ENCODE measurements around the gene WIPF2.

Gene WIPF2

DNA sequence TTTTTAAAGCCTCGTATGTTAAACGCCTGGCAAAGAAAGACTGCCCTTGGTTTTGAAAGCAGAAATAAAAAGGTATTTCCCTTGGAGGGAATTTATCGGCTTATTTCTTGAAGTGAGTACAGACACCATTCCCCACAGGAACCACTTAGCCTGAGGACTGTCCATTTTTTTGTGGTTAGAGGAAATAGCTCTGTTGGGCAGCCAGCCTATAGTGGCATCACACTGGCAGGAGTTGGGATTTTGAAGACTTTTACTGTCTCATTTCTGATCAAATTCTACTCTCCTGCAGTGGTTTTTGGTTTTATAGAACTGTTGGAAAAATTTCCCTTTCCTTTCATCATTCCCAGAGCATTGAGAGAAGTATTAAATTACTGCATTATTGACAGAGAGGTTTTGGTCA, 34.5 kb downstream of the WIPF2 start:
- no peak for DNase-seq

DNA sequence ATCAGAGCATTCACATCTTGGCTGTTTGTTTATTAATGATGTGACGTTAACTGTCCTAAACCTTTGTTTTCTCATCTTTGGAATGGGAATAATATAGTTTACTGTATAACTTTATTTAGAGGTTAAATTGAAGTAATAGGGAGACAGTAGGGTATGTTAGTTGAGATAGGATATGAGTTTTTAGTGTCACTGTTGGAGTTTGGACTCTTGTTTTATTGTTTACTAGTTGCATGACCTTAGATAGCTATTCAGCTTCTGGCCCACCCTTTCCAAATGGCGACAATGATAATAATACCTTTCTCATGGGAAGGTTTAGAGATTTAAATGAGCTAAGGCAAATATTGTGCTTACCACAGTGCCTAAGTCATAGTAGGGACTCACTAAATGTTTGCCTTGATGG, 40.4 kb downstream of the WIPF2 start:
- no peak for DNase-seq

DNA sequence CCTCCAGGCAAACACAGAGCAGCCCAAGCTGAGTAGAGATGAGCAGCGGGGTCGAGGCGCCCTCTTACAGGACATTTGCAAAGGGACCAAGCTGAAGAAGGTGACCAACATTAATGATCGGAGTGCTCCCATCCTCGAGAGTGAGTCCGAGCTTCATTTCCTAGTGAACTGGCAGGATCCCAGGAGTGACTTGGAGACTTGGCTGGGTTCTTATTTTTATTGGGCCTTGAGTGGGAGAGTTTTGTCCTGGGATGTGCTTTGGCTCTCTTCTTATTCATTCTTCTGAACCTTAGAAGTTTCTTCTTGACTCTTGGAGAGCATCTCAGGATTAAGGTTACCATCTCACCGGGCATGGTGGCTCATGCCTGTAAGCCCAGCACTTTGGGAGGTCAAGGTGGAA, 41.4 kb downstream of the WIPF2 start:
- no peak for DNase-seq

DNA sequence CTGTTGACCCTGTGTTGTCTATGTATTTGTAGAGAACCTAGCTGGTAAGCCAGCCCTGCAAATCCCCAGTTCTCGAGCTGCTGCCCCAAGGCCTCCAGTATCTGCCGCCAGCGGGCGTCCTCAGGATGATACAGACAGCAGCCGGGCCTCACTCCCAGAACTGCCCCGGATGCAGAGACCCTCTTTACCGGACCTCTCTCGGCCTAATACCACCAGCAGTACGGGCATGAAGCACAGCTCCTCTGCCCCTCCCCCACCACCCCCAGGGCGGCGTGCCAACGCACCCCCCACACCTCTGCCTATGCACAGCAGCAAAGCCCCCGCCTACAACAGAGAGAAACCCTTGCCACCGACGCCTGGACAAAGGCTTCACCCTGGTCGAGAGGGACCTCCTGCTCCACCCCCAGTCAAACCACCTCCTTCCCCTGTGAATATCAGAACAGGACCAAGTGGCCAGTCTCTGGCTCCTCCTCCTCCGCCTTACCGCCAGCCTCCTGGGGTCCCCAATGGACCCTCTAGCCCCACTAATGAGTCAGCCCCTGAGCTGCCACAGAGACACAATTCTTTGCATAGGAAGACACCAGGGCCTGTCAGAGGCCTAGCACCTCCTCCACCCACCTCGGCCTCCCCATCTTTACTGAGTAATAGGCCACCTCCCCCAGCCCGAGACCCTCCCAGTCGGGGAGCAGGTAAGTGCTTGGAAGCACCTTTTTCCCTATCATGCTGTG, 45.5 kb downstream of the WIPF2 start:
- no peak for DNase-seq

DNA sequence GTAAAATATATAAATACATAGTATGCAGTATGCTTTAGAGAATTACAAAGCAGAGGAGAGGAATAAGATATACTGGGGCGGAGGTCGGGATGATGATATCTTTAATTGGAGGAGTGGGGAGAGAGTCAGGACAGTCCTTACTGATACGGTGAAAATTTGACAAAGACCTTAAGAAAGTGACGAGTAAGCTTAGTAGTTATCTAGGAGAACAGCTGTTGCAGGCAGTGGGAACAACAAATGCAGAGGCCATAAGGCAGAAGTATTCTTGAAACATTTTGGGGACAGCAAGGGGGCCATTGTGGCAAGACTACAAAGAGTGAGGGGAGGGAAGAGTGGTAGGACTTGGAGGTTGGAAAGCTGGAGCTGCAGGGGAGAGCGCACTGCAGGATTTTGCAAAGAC, 46.2 kb downstream of the WIPF2 start:
- DNase-seq, result no peak

DNA sequence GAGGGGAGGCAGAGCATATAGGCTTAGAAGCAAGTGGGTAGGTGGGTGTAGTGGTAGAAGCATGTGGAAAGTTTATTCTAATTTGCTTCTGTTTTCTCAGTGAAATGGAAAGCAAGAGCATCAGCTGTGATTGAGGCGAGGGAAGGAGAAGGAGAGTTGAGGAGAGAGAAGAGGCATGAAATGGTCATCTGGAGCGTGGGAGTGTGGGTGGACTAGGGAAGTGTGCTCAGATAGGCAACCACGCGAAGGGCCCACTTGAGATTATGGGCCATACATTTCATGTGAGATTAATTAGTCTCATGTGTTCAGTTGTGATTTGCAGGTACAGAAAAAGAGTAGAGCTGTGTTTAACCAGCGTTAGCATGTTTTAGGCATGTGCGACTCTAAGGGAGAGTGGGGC, 47.8 kb downstream of the WIPF2 start:
- no peak for DNase-seq

DNA sequence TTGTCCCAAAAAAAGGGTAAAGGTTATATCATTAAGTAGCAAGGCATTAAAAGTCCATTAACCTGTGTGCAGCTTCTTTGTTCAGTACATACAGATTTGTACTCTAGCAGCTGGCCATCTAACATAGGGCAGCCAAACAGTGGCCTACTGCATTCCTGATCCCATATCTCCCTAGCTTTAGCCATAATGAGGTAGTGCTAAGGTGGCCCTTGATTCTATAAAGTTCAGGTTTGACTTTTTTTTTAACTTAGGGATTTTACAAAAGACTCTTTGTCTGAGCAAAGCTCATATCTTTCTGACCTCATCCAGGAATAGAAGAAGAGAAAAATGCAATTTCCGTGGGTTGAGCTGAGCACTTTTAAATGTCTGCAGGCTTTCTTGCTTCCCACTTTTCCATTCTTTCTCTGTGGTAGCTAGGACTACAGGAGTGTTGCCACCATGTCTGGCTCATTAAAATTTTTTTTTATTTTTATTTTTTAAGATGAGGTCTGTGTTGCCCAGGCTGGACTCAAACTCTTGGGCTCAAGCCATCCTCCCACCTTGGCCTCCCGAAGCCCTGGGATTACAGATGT, 49.1 kb downstream of the WIPF2 start:
- no peak for DNase-seq

DNA sequence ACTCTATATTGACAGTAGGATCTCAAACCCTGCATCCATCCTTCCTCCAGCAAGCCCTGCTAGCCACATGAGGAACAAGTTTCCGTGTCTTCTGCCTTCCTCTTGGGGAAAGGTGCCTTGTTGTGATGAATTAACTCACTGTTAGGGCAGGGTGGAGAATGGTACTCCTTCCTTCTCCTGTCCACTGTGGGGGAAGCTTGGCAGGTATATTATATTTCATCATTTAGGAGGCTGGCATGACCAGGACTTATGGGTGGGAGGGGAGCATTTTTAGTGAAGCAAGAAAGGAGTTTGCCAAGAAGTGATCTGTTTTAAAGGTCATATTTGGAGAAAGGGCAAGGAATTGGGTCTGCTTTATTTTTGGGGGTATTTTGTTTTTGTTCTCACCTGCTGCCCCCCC, 59.3 kb downstream of the WIPF2 start:
- DNase-seq, result no peak

DNA sequence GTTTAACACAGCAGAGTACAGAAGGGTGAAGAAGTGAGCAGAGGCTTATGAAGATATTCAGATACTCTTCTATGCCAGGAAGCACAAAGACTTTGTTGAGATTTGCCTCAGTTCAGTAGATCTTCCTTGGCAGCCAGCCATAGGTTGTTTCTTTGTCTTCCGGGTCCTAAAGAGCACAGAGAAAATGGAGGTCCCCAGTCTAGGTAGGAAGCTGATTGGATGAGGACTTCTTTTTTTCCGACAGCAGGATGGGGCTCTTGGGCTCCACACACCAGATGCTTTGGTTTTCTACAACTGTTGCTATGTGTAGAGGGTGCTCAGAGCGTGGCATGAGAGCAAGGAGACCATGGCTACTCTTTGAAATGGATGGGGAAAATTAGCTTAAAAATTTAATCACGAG, 60.3 kb downstream of the WIPF2 start:
- no peak for DNase-seq

DNA sequence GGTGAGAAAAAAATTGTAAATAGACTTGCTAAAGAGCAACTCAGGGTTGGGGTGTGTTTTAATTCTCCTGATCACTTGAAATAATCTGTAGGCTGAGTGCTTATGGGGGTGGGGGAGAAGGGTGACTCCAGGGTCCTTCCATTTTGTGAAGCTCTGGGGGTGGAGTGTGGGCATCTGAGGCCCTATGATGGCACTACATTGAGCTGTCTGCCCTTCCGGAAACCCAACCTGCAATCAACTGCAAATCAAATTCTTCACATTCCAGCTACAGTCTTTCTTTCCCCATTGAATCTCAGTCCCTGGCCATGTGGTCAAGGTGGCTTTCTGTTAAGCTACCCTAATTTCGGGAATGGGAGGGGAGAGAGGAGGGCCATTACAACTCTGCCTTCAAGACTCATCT, 62.6 kb downstream of the WIPF2 start:
- no peak for DNase-seq

DNA sequence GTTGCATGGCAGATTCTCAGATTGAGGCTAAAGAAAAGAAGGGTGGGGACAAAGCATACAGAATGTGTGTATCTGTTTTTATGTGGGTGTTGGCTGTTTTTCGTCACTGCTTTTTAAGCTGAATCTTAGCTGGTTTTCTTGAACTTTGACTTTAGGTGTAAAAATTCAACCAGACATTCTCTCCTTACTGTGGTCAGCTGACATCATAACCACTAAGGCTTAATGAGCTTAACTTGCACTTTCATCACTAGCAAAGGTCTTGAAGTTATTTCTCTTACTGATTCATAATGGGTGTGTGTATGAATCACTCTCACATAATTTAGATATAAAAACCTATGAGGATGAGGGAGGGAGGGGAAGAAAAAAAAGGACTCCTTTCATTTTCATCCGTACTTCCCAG, 64.6 kb downstream of the WIPF2 start:
- DNase-seq, result no peak

DNA sequence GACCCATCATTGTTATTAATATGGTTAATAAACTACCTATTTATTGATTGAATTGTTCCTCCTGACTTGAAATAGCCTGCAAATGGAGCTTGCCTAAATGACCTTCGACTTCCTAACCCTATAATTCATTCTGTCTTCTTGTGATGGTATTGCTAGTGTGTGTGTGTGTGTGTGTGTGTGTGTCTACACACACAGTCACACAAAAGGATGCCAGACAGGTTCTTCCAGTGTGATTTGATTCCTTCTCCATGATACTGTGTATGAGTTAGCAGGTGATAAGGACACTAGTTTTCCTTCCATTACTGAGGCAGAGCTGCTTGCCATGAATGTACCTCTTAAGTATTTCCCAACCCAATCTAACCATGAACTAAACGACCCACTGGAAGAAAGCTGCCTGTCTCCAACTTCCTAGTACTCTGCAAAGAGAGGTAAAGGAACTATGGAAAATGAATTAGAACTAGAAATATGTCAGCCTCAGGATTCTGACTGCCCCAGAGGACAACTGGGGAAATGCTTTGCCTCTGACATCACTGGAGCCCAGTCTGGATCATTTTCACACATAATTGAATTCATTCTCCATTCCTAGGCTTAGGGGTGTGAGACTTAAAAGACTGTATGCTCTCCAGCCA, 65.1 kb downstream of the WIPF2 start:
- DNase-seq, result no peak

DNA sequence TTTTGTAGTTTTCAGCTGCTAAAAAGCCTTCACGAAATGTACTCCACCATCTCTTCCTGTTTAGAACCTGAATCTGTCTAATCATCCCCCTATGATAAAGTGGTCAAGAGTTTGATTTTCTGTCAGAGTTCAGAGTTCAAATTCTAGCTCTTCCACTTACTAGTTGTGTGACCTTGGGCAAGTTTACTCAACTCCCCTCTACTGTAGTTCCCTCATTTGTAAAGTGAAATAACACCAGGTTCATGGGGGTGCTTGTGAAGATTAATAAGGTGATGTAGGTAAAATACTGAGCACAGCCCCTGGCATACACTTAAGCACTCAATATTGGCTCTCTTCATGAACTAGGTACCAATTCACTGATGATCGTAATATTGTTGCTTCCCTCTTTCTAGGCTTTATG, 67.4 kb downstream of the WIPF2 start:
- no peak for DNase-seq

DNA sequence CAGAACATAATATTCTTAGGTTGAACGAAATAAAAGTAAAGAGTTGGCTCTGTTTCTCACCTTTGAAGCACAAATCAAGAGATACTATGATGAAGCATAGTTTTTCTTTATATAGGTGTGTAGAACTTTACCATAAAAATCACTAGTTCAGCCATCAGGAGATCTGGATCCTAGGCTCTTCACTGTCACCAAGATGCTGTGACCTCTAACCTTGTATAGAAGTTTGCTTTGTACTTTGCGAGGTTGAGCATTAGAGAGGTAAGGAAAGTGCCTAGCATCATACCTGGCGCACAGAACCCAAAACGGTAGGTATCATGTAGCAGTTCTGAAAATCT, 68.0 kb downstream of the WIPF2 start:
- DNase-seq, result no peak

DNA sequence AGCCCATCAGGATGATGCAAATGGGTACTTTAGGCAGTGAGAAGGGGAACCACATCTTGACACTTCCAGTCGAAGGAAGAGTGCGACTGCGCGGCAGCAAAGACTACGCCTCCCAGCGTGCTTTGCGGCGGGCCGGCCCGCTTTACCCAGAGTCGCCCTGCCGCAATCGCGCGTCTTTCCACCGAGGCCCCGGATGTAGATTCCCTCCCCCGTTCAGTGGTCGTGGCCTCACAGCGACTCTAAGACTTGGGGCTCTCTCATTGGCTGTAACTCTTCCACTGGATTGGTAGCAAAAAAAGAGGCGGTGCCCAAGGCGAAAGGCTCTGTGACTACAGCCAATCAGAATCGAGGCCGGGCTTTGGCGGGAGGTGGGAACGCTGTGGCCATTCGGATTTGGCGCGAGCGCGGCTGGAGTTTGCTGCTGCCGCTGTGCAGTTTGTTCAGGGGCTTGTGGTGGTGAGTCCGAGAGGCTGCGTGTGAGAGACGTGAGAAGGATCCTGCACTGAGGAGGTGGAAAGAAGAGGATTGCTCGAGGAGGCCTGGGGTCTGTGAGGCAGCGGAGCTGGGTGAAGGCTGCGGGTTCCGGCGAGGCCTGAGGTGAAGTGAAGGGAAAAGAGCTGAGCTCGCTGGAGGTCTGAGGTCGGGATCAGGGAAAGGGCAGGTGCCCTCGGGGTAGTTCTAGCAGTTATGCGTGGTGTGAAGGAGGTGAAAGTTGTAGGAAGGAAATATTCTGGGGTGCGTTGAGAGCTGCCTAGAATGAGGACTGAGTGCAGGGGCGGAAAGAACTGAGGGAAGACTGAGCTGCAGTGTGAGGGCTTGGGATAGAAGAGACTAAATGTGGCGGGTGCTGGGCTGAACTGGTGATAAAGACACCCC, 68.6 kb downstream of the WIPF2 start, which contains the start of gene CDC6:
Gene CDC6 (plus strand): TSS at position 386 of the 876 bp plus-strand sequence. CDS start 1,542 bp downstream, outside the sequence.
- DNase-seq, result peak; percentile 98 to 99

DNA sequence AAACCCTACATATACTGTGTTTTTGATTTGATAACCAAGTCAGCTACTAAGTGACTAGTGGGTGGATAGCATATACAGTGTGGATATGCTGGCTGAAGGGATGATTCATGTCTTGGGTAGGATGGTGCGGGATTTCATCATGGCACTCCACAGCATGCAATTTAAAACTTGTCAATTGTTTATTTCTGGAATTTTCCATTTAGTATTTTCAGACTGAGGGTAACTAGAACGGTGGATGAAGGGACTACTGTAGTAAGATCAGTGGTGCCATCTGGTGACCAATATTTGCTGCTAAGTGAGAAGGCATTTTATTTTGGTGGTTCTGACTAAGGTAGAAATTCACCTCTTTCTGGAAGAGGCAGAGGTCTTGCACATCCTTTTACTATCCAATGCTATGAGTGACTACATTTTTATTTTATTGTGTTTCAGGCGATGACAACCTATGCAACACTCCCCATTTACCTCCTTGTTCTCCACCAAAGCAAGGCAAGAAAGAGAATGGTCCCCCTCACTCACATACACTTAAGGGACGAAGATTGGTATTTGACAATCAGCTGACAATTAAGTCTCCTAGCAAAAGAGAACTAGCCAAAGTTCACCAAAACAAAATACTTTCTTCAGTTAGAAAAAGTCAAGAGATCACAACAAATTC, 71.7 kb downstream of the WIPF2 start:
- peak; percentile 36 to 40 for DNase-seq

DNA sequence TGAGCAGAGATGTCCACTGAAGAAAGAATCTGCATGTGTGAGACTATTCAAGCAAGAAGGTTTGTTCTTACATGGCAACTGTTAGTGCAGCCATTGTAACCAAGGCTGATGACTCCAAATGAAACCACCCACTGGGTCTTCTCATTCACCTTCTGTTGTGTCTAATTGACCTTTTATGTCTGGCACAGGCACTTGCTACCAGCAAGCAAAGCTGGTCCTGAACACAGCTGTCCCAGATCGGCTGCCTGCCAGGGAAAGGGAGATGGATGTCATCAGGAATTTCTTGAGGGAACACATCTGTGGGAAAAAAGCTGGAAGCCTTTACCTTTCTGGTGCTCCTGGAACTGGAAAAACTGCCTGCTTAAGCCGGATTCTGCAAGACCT, 72.2 kb downstream of the WIPF2 start:
- no peak for DNase-seq

DNA sequence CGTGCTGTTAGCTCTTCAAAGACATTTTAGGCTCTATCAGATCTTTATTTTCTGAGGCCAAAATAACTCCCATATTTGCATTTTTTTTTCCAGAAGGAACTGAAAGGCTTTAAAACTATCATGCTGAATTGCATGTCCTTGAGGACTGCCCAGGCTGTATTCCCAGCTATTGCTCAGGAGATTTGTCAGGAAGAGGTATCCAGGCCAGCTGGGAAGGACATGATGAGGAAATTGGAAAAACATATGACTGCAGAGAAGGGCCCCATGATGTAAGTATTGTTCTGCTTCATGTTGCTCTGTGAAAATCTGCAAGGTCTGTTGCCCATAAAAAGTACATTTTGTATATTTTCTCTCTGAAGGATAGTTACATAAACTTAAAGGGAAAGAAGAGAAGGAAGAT, 74.3 kb downstream of the WIPF2 start:
- DNase-seq, result no peak

DNA sequence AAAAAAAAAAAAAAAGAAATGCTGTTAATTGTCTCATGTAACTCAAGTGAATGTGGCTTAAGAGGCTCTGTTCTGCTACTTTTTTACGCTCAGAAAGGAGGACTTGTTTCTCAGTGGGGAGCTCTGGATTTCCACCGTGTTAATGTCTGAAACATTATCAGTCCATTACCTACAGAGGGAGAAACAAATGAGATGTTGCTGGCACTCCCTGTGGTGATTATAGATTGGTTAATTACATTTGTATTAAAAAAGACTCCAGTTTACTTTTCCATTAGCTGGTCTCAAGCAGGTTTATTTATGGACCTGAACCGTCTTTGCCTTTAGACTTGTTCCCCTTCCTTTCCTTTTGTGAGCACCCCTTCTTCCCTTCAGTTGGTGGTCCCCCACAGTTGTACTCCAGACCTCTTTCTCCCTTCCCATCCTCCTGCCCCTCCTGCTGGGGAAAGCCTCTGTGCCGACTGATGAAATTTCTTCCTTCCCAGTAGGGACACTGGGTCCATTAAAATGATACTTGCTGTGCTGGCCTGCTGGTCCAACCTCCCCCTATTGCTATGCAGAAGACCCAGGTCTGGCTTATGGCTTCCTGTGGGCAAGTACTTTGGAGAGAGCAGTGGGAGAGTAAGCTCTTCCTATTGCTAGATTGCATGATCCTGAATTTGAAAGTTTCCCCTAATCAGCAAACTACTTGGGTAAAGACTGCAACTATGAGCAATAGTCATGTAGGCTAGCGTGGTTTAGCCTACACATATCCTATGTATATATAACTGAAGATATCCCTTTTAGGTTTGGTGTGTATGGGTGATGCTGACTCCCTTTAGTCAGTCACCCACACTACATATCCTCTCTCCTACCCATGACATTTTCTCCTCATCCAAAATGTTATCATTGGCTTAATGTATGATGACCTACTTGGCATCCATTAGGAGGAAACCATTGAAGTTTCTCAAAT, 76.7 kb downstream of the WIPF2 start:
- DNase-seq, result no peak

DNA sequence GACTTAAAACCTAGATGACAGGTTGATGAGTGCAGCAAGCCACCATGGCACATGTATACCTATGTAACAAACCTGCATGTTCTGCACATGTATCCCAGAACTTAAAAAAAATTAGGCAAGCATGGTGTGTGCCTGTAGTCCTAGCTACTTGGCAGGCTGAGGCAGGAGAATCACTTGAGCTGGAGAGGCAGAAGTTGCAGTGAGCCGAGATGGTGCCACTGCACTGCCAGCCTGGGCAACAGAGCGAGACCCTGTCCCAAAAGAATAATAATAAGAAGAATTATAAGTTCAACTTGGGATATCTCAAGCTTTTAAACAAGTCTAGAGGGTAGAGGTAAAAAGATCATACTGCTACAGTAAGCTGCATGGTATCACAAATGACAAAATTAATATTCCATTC, 78.4 kb downstream of the WIPF2 start:
- DNase-seq, result no peak

DNA sequence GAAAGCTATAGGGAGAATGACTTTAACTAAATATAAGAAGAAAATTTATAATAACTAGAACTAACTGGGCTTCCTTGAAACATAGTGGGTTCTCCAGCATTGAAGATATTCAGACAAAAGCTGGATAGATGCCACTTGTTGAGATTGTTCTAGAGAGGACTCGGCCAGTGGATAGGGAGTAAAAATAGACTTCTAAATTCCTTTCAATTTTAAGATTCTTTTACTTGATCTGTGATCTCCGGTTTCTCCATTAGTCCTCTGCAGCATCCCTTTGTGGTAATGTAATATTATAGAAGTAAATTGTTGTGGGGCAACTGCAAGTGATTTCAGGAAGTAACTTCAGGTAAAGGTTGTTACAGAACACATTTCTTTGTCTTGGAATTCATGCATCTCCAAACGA, 79.6 kb downstream of the WIPF2 start:
- no peak for DNase-seq

Data from SHP77 (cell line).